SK-N-SH (cell line): ENCODE measurements around the gene LUC7L3. TPM values are rescaled to one million over a fixed set of nuclear protein-coding genes. Genes with fewer than 3 reads are reported as not detected.

Experiments used
- CTCF ChIA-PET: fragments of 300-600, 350-600 bp; formaldehyde crosslinking; extraction: SDS; loops from one replicate; lab custom pipeline; 2021; lab: Yijun Ruan, JAX
- POLR2A ChIA-PET: fragments of 350-600 bp; sonication (Branson Sonifier 250); formaldehyde crosslinking; extraction: SDS; loops from one replicate; lab custom pipeline; 2020; ENCODE audit warnings: antibody characterized with exemption, inconsistent platforms; lab: Yijun Ruan, JAX
- DNase-seq: peaks from one replicate; pipeline ENCODE4 v3.0.0; 2012
- H2AFZ ChIP-seq: fragments of 200-600 bp; sonication (generic); 2 replicates; pipeline ENCODE4 v1.8.1; 2016; ENCODE audit warnings: antibody characterized with exemption, mild to moderate bottlenecking, low read depth
- H3F3A ChIP-seq: fragments of 200-600 bp; sonication (generic); replicated peaks from 2 replicates; pipeline ENCODE3; 2016; ENCODE audit warnings: antibody characterized with exemption, mild to moderate bottlenecking; ENCODE audit not compliant: insufficient read depth
- H3K27ac ChIP-seq, 2 experiments: fragments of 200-500 bp in 1 of 2; fragments of 200-600 bp in 1 of 2; sonication (Bioruptor generic) in 1 of 2; sonication (generic), shearing (Covaris generic) in 1 of 2; 2 replicates each; pipeline versions ENCODE4 v1.5.1 to v1.6.1; 2014 to 2016; ENCODE audit warnings: low read depth in 2 of 2, inconsistent platforms in 1 of 2, low read length in 1 of 2, mild to moderate bottlenecking in 1 of 2, mixed read lengths in 1 of 2
- H3K27me3 ChIP-seq: fragments of 200-600 bp; sonication (generic), shearing (Covaris generic); 2 replicates; pipeline ENCODE4 v1.6.1; 2016; ENCODE audit warnings: mixed run types; ENCODE audit not compliant: insufficient read depth
- H3K36me3 ChIP-seq, 2 experiments: fragments of 200-500 bp in 1 of 2; fragments of 200-600 bp in 1 of 2; sonication (Bioruptor generic) in 1 of 2; sonication (generic) in 1 of 2; replicated peaks in 1 of 2; 2 replicates each; pipeline versions ENCODE3 to v1.5.1; 2014 to 2016; ENCODE audit warnings: low read length in 1 of 2, mild to moderate bottlenecking in 1 of 2; ENCODE audit not compliant: insufficient read depth in 2 of 2, control insufficient read depth in 1 of 2
- H3K4me1 ChIP-seq, 2 experiments: fragments of 200-500 bp in 1 of 2; fragments of 200-600 bp in 1 of 2; sonication (Bioruptor generic) in 1 of 2; sonication (generic), shearing (Covaris generic) in 1 of 2; 2 replicates each; pipeline versions ENCODE4 v1.5.1 to v1.6.1; 2014 to 2016; ENCODE audit warnings: low read depth in 1 of 2, low read length in 1 of 2, mixed run types in 1 of 2; ENCODE audit not compliant: insufficient read depth in 2 of 2, control insufficient read depth in 1 of 2
- H3K4me2 ChIP-seq: fragments of 200-600 bp; sonication (generic), shearing (Covaris generic); 2 replicates; pipeline ENCODE4 v1.6.1; 2017; ENCODE audit warnings: mixed run types
- H3K4me3 ChIP-seq, 2 experiments: fragments of 200-500 bp in 1 of 2; fragments of 200-600 bp in 1 of 2; sonication (Bioruptor generic) in 1 of 2; sonication (generic), shearing (Covaris generic) in 1 of 2; 2 replicates each; pipeline versions ENCODE4 v1.5.1 to v1.8.1; 2014 to 2016; ENCODE audit warnings: low read depth in 2 of 2, inconsistent platforms in 1 of 2, low read length in 1 of 2, mild to moderate bottlenecking in 1 of 2, mixed read lengths in 1 of 2, moderate library complexity in 1 of 2
- H3K79me2 ChIP-seq: fragments of 200-600 bp; sonication (generic); 2 replicates; pipeline ENCODE4 v1.8.1; 2017; ENCODE audit warnings: mild to moderate bottlenecking; ENCODE audit not compliant: insufficient read depth
- H3K9ac ChIP-seq: fragments of 200-600 bp; sonication (generic); 2 replicates; pipeline ENCODE4 v1.6.1; 2017; ENCODE audit warnings: mixed run types
- H3K9me2 ChIP-seq: fragments of 200-600 bp; sonication (generic); 2 replicates; pipeline ENCODE4 v1.6.1; 2017; ENCODE audit warnings: mixed run types
- H3K9me3 ChIP-seq: fragments of 200-600 bp; sonication (generic); 2 replicates; pipeline ENCODE4 v1.6.1; 2017; ENCODE audit warnings: mixed run types, mild to moderate bottlenecking, moderate library complexity
- H4K20me1 ChIP-seq: fragments of 200-600 bp; sonication (generic); 2 replicates; pipeline ENCODE4 v1.6.1; 2017; ENCODE audit warnings: mild to moderate bottlenecking, mixed run types; ENCODE audit not compliant: insufficient read depth
- CHD2 ChIP-seq: fragments of 150-350 bp; IDR thresholded peaks from 2 replicates; pipeline ENCODE4 v1.6.1; 2018; ENCODE audit warnings: low read length; ENCODE audit not compliant: partially characterized antibody
- EP300 ChIP-seq, 2 experiments: IDR thresholded peaks; 2 replicates each; pipeline versions ENCODE4 v1.4.0 to v1.6.1; 2012; ENCODE audit warnings: borderline replicate concordance in 1 of 2, low read depth in 1 of 2, low read length in 1 of 2
- GABPA ChIP-seq: IDR thresholded peaks from 2 replicates; pipeline ENCODE4 v1.4.0; 2012; ENCODE audit warnings: low read depth, mild to moderate bottlenecking
- GATA2 ChIP-seq: sonication (generic); formaldehyde crosslinking; IDR thresholded peaks from 2 replicates; pipeline ENCODE4 v1.5.0; 2020; ENCODE audit warnings: mild to moderate bottlenecking, missing genetic modification reagents
- MEF2A ChIP-seq: IDR thresholded peaks from 2 replicates; pipeline ENCODE4 v1.4.0; 2012; ENCODE audit warnings: low read depth, borderline replicate concordance
- MXI1 ChIP-seq: IDR thresholded peaks from 2 replicates; pipeline ENCODE4 v1.6.1; 2012; ENCODE audit warnings: mild to moderate bottlenecking, low read depth, low read length, improper control_type of control experiment
- NFIC ChIP-seq: IDR thresholded peaks from 2 replicates; pipeline ENCODE4 v1.4.0; 2012; ENCODE audit warnings: borderline replicate concordance
- NRF1 ChIP-seq: IDR thresholded peaks from 2 replicates; pipeline ENCODE4 v1.6.1; 2012; ENCODE audit warnings: low read depth, mild to moderate bottlenecking, low read length
- POLR2AphosphoS5 ChIP-seq: IDR thresholded peaks from 2 replicates; pipeline ENCODE4 v1.6.1; 2012; ENCODE audit warnings: low read depth, low read length
- RAD21 ChIP-seq: IDR thresholded peaks from 2 replicates; pipeline ENCODE4 v1.6.1; 2012; ENCODE audit warnings: mild to moderate bottlenecking, low read length
- RXRA ChIP-seq: IDR thresholded peaks from 2 replicates; pipeline ENCODE4 v1.4.0; 2012; ENCODE audit warnings: low read depth, mild to moderate bottlenecking, borderline replicate concordance
- SIN3A ChIP-seq: IDR thresholded peaks from 2 replicates; pipeline ENCODE4 v1.6.1; 2012; ENCODE audit warnings: low read depth, mild to moderate bottlenecking, low read length, moderate library complexity, borderline replicate concordance
- SMC3 ChIP-seq: IDR thresholded peaks from 2 replicates; pipeline ENCODE4 v1.6.1; 2012; ENCODE audit warnings: low read depth, low read length, improper control_type of control experiment
- WGBS: methylation state at CpG from one replicate; pipeline ENCODE4 v1.1.6; 2017; ENCODE audit warnings: low lambda C conversion rate; 5-methylcytosine and 5-hydroxymethylcytosine counted together
- polyA plus RNA-seq, 3 experiments: library from polyadenylated mRNA; depleted of rRNA; stranded (reverse); fragments of >200 nt; gene quantifications; 2 replicates each; pipeline ENCODE4 v1.2.3, GENCODE V29; 2012
- TF ChIP-seq, protein P1 (sequence below): IDR thresholded peaks from 2 replicates; pipeline ENCODE4 v1.6.1; 2012; ENCODE audit warnings: mild to moderate bottlenecking, low read depth, low read length, moderate library complexity
- TF ChIP-seq, protein P2 (sequence below): IDR thresholded peaks from 2 replicates; pipeline ENCODE4 v1.4.0; 2012; ENCODE audit warnings: low read depth, borderline replicate concordance
- TF ChIP-seq, protein P3 (sequence below): IDR thresholded peaks from 2 replicates; pipeline ENCODE4; 2012
- TF ChIP-seq, protein P4 (sequence below): fragments of 150-350 bp; IDR thresholded peaks from 2 replicates; pipeline ENCODE4 v1.6.1; 2017; ENCODE audit warnings: antibody characterized with exemption, low read length, low read depth, borderline replicate concordance
- TF ChIP-seq, protein P5 (sequence below): fragments of 150-350 bp; IDR thresholded peaks from 2 replicates; pipeline ENCODE4 v1.6.1; 2016; ENCODE audit warnings: mild to moderate bottlenecking, low read depth, low read length
- TF ChIP-seq, protein P6 (sequence below): fragments of 200-600 bp; sonication (generic); IDR thresholded peaks from 2 replicates; pipeline ENCODE4 v1.6.1; 2017; ENCODE audit warnings: antibody characterized with exemption, mild to moderate bottlenecking, moderate library complexity

Gene LUC7L3
- polyA plus RNA-seq, 1 of the 3 experiments (the other 2 are of a cell fraction) = 154 TPM

DNA sequence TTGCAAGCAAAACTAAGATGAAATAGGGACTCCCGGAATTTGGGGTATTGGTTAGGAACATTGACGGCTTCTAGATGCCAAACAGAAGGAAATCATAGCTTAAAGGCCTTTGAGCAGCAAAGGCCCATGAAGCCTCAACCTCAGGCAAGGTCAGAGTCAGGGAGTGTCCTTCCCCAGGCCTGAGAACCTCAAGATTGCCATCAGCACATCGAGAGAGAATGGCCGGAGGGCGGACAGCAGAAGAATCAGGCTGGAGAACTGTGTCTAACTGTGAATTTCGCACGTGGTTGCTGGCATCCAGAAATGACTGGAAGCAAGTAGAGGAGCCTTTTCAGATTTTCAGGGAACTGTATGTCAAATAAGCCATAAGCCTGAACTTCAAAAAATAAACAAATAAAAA is 72.7 kb downstream of the LUC7L3 start:
- POLR2A ChIA-PET = no interaction called here

More for the DNA sequence above, 72.7 kb downstream of the LUC7L3 start:
- no peak for TF ChIP-seq GATA2 (CRISPR knock-in tag)
- TF ChIP-seq RAD21 = no peak
- no peak for TF ChIP-seq NFIC
- TF ChIP-seq EP300 (IDR thresholded peaks at IDR 0.05; ENCODE audit: borderline replicate concordance in 1 of 2, low read depth in 1 of 2, low read length in 1 of 2) = no peak
- TF ChIP-seq MEF2A = no peak
- no peak for TF ChIP-seq SMC3
- TF ChIP-seq, protein P1, sequence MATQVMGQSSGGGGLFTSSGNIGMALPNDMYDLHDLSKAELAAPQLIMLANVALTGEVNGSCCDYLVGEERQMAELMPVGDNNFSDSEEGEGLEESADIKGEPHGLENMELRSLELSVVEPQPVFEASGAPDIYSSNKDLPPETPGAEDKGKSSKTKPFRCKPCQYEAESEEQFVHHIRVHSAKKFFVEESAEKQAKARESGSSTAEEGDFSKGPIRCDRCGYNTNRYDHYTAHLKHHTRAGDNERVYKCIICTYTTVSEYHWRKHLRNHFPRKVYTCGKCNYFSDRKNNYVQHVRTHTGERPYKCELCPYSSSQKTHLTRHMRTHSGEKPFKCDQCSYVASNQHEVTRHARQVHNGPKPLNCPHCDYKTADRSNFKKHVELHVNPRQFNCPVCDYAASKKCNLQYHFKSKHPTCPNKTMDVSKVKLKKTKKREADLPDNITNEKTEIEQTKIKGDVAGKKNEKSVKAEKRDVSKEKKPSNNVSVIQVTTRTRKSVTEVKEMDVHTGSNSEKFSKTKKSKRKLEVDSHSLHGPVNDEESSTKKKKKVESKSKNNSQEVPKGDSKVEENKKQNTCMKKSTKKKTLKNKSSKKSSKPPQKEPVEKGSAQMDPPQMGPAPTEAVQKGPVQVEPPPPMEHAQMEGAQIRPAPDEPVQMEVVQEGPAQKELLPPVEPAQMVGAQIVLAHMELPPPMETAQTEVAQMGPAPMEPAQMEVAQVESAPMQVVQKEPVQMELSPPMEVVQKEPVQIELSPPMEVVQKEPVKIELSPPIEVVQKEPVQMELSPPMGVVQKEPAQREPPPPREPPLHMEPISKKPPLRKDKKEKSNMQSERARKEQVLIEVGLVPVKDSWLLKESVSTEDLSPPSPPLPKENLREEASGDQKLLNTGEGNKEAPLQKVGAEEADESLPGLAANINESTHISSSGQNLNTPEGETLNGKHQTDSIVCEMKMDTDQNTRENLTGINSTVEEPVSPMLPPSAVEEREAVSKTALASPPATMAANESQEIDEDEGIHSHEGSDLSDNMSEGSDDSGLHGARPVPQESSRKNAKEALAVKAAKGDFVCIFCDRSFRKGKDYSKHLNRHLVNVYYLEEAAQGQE = no peak
- TF ChIP-seq, protein P2, sequence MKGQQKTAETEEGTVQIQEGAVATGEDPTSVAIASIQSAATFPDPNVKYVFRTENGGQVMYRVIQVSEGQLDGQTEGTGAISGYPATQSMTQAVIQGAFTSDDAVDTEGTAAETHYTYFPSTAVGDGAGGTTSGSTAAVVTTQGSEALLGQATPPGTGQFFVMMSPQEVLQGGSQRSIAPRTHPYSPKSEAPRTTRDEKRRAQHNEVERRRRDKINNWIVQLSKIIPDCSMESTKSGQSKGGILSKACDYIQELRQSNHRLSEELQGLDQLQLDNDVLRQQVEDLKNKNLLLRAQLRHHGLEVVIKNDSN = no peak
- TF ChIP-seq, protein P3, sequence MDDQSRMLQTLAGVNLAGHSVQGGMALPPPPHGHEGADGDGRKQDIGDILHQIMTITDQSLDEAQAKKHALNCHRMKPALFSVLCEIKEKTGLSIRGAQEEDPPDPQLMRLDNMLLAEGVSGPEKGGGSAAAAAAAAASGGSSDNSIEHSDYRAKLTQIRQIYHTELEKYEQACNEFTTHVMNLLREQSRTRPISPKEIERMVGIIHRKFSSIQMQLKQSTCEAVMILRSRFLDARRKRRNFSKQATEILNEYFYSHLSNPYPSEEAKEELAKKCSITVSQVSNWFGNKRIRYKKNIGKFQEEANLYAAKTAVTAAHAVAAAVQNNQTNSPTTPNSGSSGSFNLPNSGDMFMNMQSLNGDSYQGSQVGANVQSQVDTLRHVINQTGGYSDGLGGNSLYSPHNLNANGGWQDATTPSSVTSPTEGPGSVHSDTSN = no peak
- TF ChIP-seq, protein P4, sequence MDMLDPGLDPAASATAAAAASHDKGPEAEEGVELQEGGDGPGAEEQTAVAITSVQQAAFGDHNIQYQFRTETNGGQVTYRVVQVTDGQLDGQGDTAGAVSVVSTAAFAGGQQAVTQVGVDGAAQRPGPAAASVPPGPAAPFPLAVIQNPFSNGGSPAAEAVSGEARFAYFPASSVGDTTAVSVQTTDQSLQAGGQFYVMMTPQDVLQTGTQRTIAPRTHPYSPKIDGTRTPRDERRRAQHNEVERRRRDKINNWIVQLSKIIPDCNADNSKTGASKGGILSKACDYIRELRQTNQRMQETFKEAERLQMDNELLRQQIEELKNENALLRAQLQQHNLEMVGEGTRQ = no peak
- no peak for TF ChIP-seq POLR2AphosphoS5
- no peak for TF ChIP-seq GABPA
- TF ChIP-seq SIN3A = no peak
- TF ChIP-seq NRF1 = no peak
- TF ChIP-seq MXI1 = no peak
- TF ChIP-seq CHD2 = no peak
- TF ChIP-seq, protein P5, sequence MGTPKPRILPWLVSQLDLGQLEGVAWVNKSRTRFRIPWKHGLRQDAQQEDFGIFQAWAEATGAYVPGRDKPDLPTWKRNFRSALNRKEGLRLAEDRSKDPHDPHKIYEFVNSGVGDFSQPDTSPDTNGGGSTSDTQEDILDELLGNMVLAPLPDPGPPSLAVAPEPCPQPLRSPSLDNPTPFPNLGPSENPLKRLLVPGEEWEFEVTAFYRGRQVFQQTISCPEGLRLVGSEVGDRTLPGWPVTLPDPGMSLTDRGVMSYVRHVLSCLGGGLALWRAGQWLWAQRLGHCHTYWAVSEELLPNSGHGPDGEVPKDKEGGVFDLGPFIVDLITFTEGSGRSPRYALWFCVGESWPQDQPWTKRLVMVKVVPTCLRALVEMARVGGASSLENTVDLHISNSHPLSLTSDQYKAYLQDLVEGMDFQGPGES = no peak
- TF ChIP-seq, protein P6, sequence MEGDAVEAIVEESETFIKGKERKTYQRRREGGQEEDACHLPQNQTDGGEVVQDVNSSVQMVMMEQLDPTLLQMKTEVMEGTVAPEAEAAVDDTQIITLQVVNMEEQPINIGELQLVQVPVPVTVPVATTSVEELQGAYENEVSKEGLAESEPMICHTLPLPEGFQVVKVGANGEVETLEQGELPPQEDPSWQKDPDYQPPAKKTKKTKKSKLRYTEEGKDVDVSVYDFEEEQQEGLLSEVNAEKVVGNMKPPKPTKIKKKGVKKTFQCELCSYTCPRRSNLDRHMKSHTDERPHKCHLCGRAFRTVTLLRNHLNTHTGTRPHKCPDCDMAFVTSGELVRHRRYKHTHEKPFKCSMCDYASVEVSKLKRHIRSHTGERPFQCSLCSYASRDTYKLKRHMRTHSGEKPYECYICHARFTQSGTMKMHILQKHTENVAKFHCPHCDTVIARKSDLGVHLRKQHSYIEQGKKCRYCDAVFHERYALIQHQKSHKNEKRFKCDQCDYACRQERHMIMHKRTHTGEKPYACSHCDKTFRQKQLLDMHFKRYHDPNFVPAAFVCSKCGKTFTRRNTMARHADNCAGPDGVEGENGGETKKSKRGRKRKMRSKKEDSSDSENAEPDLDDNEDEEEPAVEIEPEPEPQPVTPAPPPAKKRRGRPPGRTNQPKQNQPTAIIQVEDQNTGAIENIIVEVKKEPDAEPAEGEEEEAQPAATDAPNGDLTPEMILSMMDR = no peak
- TF ChIP-seq RXRA = no peak
- TF ChIP-seq, all 33 proteins: peak for 0
- no peaks in the 10 kb centered on the region for H3K36me3 ChIP-seq
- no peaks in the 10 kb centered on the region for H3K27me3 ChIP-seq
- no peaks in the 10 kb centered on the region for H3K9me2 ChIP-seq
- H3K4me1 ChIP-seq = peaks cover 0 to 3% of the 10 kb centered on the region in 2 experiments; a peak in 1 of 4 replicates
- no peak overlapping the region for H3K9ac ChIP-seq
- no peak overlapping the region for H3K4me3 ChIP-seq
- CTCF ChIA-PET = interaction anchor here (1.6 to 8.9 kb wide), 2 partner anchors 8 to 25 kb away, joined by 8 to 95 read pairs; no protein-coding TSS in a partner anchor
- H3K27ac ChIP-seq = no peak overlapping the region
- H3K4me2 ChIP-seq = no peak overlapping the region
- no peak for DNase-seq
- no peaks in the 10 kb centered on the region for H3K79me2 ChIP-seq
- 79% methylated on average over 7 of the region's 7 CpGs for WGBS
- H3F3A ChIP-seq = no peaks in the 10 kb centered on the region
- H4K20me1 ChIP-seq = no peaks in the 10 kb centered on the region
- H2AFZ ChIP-seq = no peak overlapping the region
- H3K9me3 ChIP-seq = no peaks in the 10 kb centered on the region
